Tibial nerve (tissue), 4 donors: ENCODE results near the gene HAP1.
"Not testable (repeated sequence)": the region's sequence is repeated elsewhere in the genome, so short reads cannot be mapped to it uniquely, and the experiment has no call there.

ENCODE experiments used
- CTCF ChIP-seq, 5 experiments: fragments of 200-600 bp in 3 of 5; fragments of 450-650 bp in 2 of 5; sonication (generic) in 3 of 5; IDR thresholded peaks; one replicate each; pipeline ENCODE4 v1.5.1; 2016 to 2019; ENCODE audit warnings: antibody characterized with exemption in 5 of 5, mild to moderate bottlenecking in 3 of 5, moderate library complexity in 2 of 5
- EP300 ChIP-seq, 2 donors: sonication (generic); formaldehyde crosslinking; IDR thresholded peaks; one replicate each; pipeline ENCODE4 v1.6.1; 2017; ENCODE audit warnings: antibody characterized with exemption in 2 of 2, mild to moderate bottlenecking in 1 of 2

- not testable (repeated sequence) for TF ChIP-seq EP300, CTCF (IDR thresholded peaks at IDR 0.05)
Measured at GRCh38 chr17:41700843-41701242, 33.6 kb downstream of the HAP1 start.
